GM12891 (cell line): Measurements from ENCODE around the gene UFC1.

Experiments
- POLR2A ChIP-seq: IDR thresholded peaks from 2 replicates; pipeline ENCODE4 v1.6.1; 2011; ENCODE audit warnings: low read depth, low read length, control low read depth
- POLR2AphosphoS5 ChIP-seq: IDR thresholded peaks from 2 replicates; pipeline ENCODE4 v1.6.1; 2011; ENCODE audit warnings: low read depth, low read length, control low read depth
- TAF1 ChIP-seq: IDR thresholded peaks from 2 replicates; pipeline ENCODE4 v1.6.1; 2011; ENCODE audit warnings: low read depth, low read length, control low read depth

GRCh38 chr1:161197560-161198193, 43.9 kb downstream of the UFC1 start:
- TF ChIP-seq POLR2A (no peak), TAF1 (no peak), POLR2AphosphoS5 (no peak)
